Ovary (tissue), 3 donors: ENCODE measurements around the gene CFLAR.

Experiments used
- EP300 ChIP-seq: sonication (generic); formaldehyde crosslinking; IDR thresholded peaks from one replicate; pipeline ENCODE4 v1.6.1; 2017; ENCODE audit warnings: antibody characterized with exemption
- POLR2A ChIP-seq: fragments of 450-650 bp; IDR thresholded peaks from one replicate; pipeline ENCODE4 v1.6.1; 2017; ENCODE audit warnings: antibody characterized with exemption, mild to moderate bottlenecking, moderate library complexity
- TF ChIP-seq, protein P1 (sequence below), 3 donors: fragments of 450-650 bp in 2 of 3; fragments of 200-600 bp in 1 of 3; IDR thresholded peaks; one replicate each; pipeline versions ENCODE4 v1.5.1 to v1.8.0; 2016 to 2022; ENCODE audit warnings: antibody characterized with exemption in 3 of 3, mild to moderate bottlenecking in 1 of 3
- donor health status: DM: no; HTN: no; CAD: no.

DNA sequence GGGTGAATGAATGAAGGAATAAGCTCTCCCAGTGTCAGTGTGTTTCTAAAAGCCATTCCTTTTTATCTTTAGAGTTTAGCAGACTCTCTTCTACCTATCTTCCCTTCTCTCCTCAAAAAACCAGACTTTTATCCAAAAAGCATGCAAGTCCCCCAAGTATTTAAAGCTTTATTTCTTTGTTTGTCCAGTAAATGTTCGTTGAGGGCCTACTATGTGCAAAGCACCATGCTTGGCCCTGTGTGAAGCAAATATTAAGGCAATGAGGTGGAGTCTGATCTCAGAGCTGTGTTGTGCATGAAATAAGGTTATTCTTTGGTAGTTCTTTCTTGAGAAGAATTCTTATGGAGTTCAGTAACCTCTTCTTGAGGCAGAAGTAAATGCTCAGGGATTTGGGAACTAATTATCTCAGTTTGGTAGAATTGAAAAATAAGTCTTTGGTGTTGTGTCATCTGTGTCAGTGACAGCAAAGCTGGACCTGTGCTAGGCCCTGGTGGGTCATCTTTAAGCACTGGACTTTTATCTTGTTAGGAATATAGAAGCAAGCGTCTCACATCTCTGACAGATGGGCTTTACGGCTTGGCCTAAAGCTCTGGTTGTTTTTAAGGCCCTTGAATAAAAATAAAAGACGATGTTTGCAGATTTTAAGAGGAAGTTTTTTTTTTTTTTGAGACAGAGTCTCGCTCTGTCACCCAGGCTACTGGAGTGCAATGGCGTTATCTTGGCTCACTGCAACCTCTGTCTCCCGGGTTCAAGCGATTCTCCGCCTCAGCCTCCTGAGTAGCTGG, 38.8 kb downstream of the CFLAR start:
- TF ChIP-seq, protein P1, sequence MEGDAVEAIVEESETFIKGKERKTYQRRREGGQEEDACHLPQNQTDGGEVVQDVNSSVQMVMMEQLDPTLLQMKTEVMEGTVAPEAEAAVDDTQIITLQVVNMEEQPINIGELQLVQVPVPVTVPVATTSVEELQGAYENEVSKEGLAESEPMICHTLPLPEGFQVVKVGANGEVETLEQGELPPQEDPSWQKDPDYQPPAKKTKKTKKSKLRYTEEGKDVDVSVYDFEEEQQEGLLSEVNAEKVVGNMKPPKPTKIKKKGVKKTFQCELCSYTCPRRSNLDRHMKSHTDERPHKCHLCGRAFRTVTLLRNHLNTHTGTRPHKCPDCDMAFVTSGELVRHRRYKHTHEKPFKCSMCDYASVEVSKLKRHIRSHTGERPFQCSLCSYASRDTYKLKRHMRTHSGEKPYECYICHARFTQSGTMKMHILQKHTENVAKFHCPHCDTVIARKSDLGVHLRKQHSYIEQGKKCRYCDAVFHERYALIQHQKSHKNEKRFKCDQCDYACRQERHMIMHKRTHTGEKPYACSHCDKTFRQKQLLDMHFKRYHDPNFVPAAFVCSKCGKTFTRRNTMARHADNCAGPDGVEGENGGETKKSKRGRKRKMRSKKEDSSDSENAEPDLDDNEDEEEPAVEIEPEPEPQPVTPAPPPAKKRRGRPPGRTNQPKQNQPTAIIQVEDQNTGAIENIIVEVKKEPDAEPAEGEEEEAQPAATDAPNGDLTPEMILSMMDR (IDR thresholded peaks at IDR 0.05): no peak
- TF ChIP-seq POLR2A (no peak), EP300 (no peak)
